ENCODE measurements around the gene KIF21A. TPM values are rescaled to one million over a fixed set of nuclear protein-coding genes. Genes with fewer than 3 reads are reported as not detected.

KIF21A gene
- total and polyA plus RNA-seq, 2 experiments from 2014 or later = 25.0 to 55.1 TPM

- no peaks in the 10 kb centered on the region for H3K9me3 ChIP-seq (ENCODE audit: low read depth)
- no peak overlapping the region for H3K4me2 ChIP-seq
- H3K79me2 ChIP-seq = no peaks in the 10 kb centered on the region
- no peaks in the 10 kb centered on the region for H3K36me3 ChIP-seq (replicated peaks; ENCODE audit: insufficient read depth, low read depth)
- no peaks in the 10 kb centered on the region for H4K20me1 ChIP-seq (ENCODE audit: insufficient read depth, poor library complexity, severe bottlenecking)
- TF ChIP-seq EZH2phosphoT487 (IDR thresholded peaks at IDR 0.05; ENCODE audit: low read depth, severe bottlenecking, unreplicated experiment) (no peak), EZH2 (IDR thresholded peaks at IDR 0.05; ENCODE audit: borderline replicate concordance) (no peak), CTCF (IDR thresholded peaks at IDR 0.05; ENCODE audit: poor library complexity) (no peak)
- H3K4me1 ChIP-seq (ENCODE audit: insufficient read depth) = no peaks in the 10 kb centered on the region
- no peaks in the 10 kb centered on the region for H3K9me2 ChIP-seq (replicated peaks; ENCODE audit: insufficient read depth)
- H3K4me3 ChIP-seq = no peak overlapping the region
- 56% methylated on average over 1 of the region's 1 CpG for WGBS (ENCODE audit: low lambda C conversion rate, missing lambda C conversion rate)
- H2AFZ ChIP-seq = no peak overlapping the region
- no peak overlapping the region for H3K27ac ChIP-seq
- no peaks in the 10 kb centered on the region for H3K27me3 ChIP-seq
- DNase-seq (ENCODE audit: low spot score) = no peak
These were observed 150.7 kb downstream of the KIF21A start for GRCh38 chr12:39292125-39292630.

- H3K79me2 ChIP-seq = no peaks in the 10 kb centered on the region
- no peak overlapping the region for H3K27ac ChIP-seq
- H2AFZ ChIP-seq = no peak overlapping the region
- 91% methylated on average over 2 of the region's 2 CpGs for WGBS (ENCODE audit: low lambda C conversion rate, missing lambda C conversion rate)
- no peaks in the 10 kb centered on the region for H3K27me3 ChIP-seq
- H3K4me3 ChIP-seq = no peak overlapping the region
- TF ChIP-seq CTCF (IDR thresholded peaks at IDR 0.05; ENCODE audit: poor library complexity) = no peak
- no peak for TF ChIP-seq EZH2 (IDR thresholded peaks at IDR 0.05; ENCODE audit: borderline replicate concordance)
- no peak for TF ChIP-seq EZH2phosphoT487 (IDR thresholded peaks at IDR 0.05; ENCODE audit: low read depth, severe bottlenecking, unreplicated experiment)
- H3K4me2 ChIP-seq = no peak overlapping the region
- no peaks in the 10 kb centered on the region for H3K36me3 ChIP-seq (replicated peaks; ENCODE audit: insufficient read depth, low read depth)
- H4K20me1 ChIP-seq (ENCODE audit: insufficient read depth, poor library complexity, severe bottlenecking) = no peaks in the 10 kb centered on the region
- no peak for DNase-seq (ENCODE audit: low spot score)
- H3K9me3 ChIP-seq (ENCODE audit: low read depth) = no peaks in the 10 kb centered on the region
- no peaks in the 10 kb centered on the region for H3K4me1 ChIP-seq (ENCODE audit: insufficient read depth)
- no peaks in the 10 kb centered on the region for H3K9me2 ChIP-seq (replicated peaks; ENCODE audit: insufficient read depth)
These were observed 155.1 kb downstream of the KIF21A start for GRCh38 chr12:39287817-39288216.

- H2AFZ ChIP-seq = no peak overlapping the region
- H3K4me2 ChIP-seq = no peak overlapping the region
- no peak for DNase-seq (ENCODE audit: low spot score)
- H3K36me3 ChIP-seq (replicated peaks; ENCODE audit: insufficient read depth, low read depth) = no peaks in the 10 kb centered on the region
- 78% methylated on average over 4 of the region's 4 CpGs for WGBS (ENCODE audit: low lambda C conversion rate, missing lambda C conversion rate)
- H3K27ac ChIP-seq = no peak overlapping the region
- no peaks in the 10 kb centered on the region for H3K9me2 ChIP-seq (replicated peaks; ENCODE audit: insufficient read depth)
- no peak for TF ChIP-seq EZH2 (IDR thresholded peaks at IDR 0.05; ENCODE audit: borderline replicate concordance)
- TF ChIP-seq CTCF (IDR thresholded peaks at IDR 0.05; ENCODE audit: poor library complexity) = no peak
- no peak for TF ChIP-seq EZH2phosphoT487 (IDR thresholded peaks at IDR 0.05; ENCODE audit: low read depth, severe bottlenecking, unreplicated experiment)
- no peaks in the 10 kb centered on the region for H3K27me3 ChIP-seq
- no peaks in the 10 kb centered on the region for H3K79me2 ChIP-seq
- no peaks in the 10 kb centered on the region for H4K20me1 ChIP-seq (ENCODE audit: insufficient read depth, poor library complexity, severe bottlenecking)
- no peaks in the 10 kb centered on the region for H3K4me1 ChIP-seq (ENCODE audit: insufficient read depth)
- no peak overlapping the region for H3K4me3 ChIP-seq
- no peaks in the 10 kb centered on the region for H3K9me3 ChIP-seq (ENCODE audit: low read depth)
These were observed 155.5 kb downstream of the KIF21A start for GRCh38 chr12:39287409-39287808.

GRCh38 chr12:39278426-39278825 is 164.5 kb downstream of the KIF21A start:
- H4K20me1 ChIP-seq (ENCODE audit: insufficient read depth, poor library complexity, severe bottlenecking) = no peaks in the 10 kb centered on the region
- DNase-seq (ENCODE audit: low spot score) = no peak
- H2AFZ ChIP-seq = no peak overlapping the region
- H3K4me2 ChIP-seq = no peak overlapping the region
- TF ChIP-seq CTCF (IDR thresholded peaks at IDR 0.05; ENCODE audit: poor library complexity) (no peak), EZH2phosphoT487 (IDR thresholded peaks at IDR 0.05; ENCODE audit: low read depth, severe bottlenecking, unreplicated experiment) (no peak), EZH2 (IDR thresholded peaks at IDR 0.05; ENCODE audit: borderline replicate concordance) (no peak)
- H3K4me1 ChIP-seq (ENCODE audit: insufficient read depth) = no peaks in the 10 kb centered on the region
- no peaks in the 10 kb centered on the region for H3K79me2 ChIP-seq
- no peak overlapping the region for H3K27ac ChIP-seq
- no peaks in the 10 kb centered on the region for H3K27me3 ChIP-seq
- H3K36me3 ChIP-seq (replicated peaks; ENCODE audit: insufficient read depth, low read depth) = no peaks in the 10 kb centered on the region
- no peak overlapping the region for H3K4me3 ChIP-seq
- H3K9me3 ChIP-seq (ENCODE audit: low read depth) = no peaks in the 10 kb centered on the region
- H3K9me2 ChIP-seq (replicated peaks; ENCODE audit: insufficient read depth) = no peaks in the 10 kb centered on the region
